ENCODE measurements around the gene GJA4.

The GJA4 gene

DNA sequence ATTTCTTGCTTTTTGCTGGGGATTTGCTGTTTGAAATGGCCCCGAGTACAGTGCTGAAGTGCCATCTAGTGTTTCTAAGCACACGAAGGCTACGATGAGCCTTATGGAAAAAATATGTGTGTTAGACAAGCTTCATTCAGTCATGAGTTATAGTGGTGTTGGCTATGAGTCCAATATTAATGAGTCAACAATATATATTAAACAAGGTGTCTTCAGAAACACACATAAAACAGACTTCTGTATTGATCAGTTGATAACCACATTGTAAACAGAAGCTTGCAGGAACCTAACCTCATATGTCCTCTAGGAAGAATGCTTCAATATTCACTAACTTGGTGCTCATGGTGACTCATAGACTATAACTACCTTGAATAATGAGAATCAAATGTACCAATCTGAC lies 39.6 kb upstream of the GJA4 start:
- Histone ChIP-seq H3K9me2 (ENCODE audit: low read depth, low read length) (no peaks in the 10 kb centered on the region), H3F3A (ENCODE audit: insufficient read depth, low read length) (no peaks in the 10 kb centered on the region), H3K27me3 (ENCODE audit: insufficient read depth, low read length) (no peaks in the 10 kb centered on the region; the same call in 1 of the 2 replicates), H3K27ac (ENCODE audit: low read depth, low read length, poor library complexity, severe bottlenecking) (no peak overlapping the region), H3K36me3 (ENCODE audit: insufficient read depth, low read length) (no peaks in the 10 kb centered on the region), H3K9ac (ENCODE audit: low read length) (no peak overlapping the region), H3K9me3 (ENCODE audit: low read length) (no peaks in the 10 kb centered on the region), H2AFZ (ENCODE audit: low read length) (no peak overlapping the region), H3K4me2 (ENCODE audit: low read length) (no peak overlapping the region), H3K79me2 (ENCODE audit: insufficient read depth, low read length) (no peaks in the 10 kb centered on the region), H4K20me1 (ENCODE audit: insufficient read depth, low read length) (no peaks in the 10 kb centered on the region), H3K4me1 (ENCODE audit: insufficient read depth, low read length, severe bottlenecking) (no peaks in the 10 kb centered on the region), H3K4me3 (ENCODE audit: low read depth, low read length, poor library complexity, severe bottlenecking) (no peak overlapping the region)
- no peak for TF ChIP-seq EZH2 (IDR thresholded peaks at IDR 0.05; ENCODE audit: borderline replicate concordance, low read length)
- TF ChIP-seq, protein P1, sequence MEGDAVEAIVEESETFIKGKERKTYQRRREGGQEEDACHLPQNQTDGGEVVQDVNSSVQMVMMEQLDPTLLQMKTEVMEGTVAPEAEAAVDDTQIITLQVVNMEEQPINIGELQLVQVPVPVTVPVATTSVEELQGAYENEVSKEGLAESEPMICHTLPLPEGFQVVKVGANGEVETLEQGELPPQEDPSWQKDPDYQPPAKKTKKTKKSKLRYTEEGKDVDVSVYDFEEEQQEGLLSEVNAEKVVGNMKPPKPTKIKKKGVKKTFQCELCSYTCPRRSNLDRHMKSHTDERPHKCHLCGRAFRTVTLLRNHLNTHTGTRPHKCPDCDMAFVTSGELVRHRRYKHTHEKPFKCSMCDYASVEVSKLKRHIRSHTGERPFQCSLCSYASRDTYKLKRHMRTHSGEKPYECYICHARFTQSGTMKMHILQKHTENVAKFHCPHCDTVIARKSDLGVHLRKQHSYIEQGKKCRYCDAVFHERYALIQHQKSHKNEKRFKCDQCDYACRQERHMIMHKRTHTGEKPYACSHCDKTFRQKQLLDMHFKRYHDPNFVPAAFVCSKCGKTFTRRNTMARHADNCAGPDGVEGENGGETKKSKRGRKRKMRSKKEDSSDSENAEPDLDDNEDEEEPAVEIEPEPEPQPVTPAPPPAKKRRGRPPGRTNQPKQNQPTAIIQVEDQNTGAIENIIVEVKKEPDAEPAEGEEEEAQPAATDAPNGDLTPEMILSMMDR (IDR thresholded peaks at IDR 0.05; ENCODE audit: low read length): no peak

DNA sequence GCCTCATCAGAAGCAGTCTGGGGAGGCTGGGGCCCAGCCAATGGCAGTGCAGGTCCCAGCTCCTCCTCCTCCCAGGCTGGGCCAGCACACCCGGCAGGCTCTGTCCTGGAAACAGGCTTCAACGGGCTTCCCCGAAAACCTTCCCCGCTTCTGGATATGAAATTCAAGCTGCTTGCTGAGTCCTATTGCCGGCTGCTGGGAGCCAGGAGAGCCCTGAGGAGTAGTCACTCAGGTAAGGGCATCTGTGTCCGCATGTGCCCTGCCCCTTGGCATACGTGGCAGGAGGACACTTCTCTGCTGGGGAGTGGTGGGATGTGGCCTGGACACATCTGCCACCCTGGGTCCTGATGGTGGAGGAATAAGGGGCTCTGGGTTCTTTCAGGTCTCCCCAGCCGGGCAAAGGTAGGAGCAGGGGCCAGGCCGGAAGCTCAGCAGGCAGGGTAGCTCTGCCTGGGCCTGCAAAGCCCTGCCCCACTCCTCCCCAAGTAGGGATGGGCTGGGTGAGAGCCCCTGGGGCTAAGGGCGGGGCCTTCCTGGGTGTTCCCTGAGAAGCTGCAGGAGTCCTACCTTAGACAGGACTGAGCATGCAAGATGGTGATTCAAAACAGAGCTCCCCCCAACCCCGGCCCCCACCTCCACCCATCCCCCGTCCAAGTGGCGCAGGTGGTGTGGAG lies 37.7 kb upstream of the GJA4 start, which contains the start of gene GJB5:
Gene GJB5 (plus strand): TSS at position 84 of the 674 bp plus-strand sequence. CDS start 2,284 bp downstream, outside the sequence.
- Histone ChIP-seq H2AFZ (ENCODE audit: low read length) (no peak within 1 kb of the TSS), H3K9me2 (ENCODE audit: low read depth, low read length) (no peaks in the 10 kb centered on the region), H3K27me3 (ENCODE audit: insufficient read depth, low read length) (no peaks in the 10 kb centered on the region; the same call in 1 of the 2 replicates), H3K9ac (ENCODE audit: low read length) (no peak within 1 kb of the TSS), H3K4me2 (ENCODE audit: low read length) (no peak within 1 kb of the TSS), H3K36me3 (ENCODE audit: insufficient read depth, low read length) (no peaks in the 10 kb centered on the region), H3K4me3 (ENCODE audit: low read depth, low read length, poor library complexity, severe bottlenecking) (no peak within 1 kb of the TSS), H3K9me3 (ENCODE audit: low read length) (no peaks in the 10 kb centered on the region), H3K4me1 (ENCODE audit: insufficient read depth, low read length, severe bottlenecking) (no peaks in the 10 kb centered on the region), H3F3A (ENCODE audit: insufficient read depth, low read length) (no peaks in the 10 kb centered on the region), H3K79me2 (ENCODE audit: insufficient read depth, low read length) (no peaks in the 10 kb centered on the region), H3K27ac (ENCODE audit: low read depth, low read length, poor library complexity, severe bottlenecking) (no peak within 1 kb of the TSS), H4K20me1 (ENCODE audit: insufficient read depth, low read length) (no peaks in the 10 kb centered on the region)
- TF ChIP-seq EZH2 (IDR thresholded peaks at IDR 0.05; ENCODE audit: borderline replicate concordance, low read length): no peak
- TF ChIP-seq, protein P1 (IDR thresholded peaks at IDR 0.05; ENCODE audit: low read length): no peak

DNA sequence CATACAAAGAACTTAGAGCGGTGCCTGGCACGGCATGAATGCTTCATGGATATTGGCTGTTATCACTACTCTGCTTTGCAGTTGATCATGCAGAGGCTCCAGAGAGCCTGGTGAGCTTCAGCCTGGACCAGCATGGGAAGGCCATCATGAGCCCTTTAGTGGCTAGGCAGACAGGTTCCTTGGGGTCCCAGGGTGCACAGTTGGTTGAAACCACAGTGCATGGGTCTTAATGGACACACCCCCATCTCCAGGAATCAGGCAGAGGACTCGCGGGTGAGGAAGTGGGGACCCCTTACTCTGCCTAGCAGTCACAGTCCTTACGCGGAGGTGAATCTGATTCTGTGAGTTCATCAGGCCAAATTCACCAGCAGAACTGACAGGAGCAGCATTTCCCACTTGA lies 36.8 kb upstream of the GJA4 start:
- TF ChIP-seq, protein P1 (IDR thresholded peaks at IDR 0.05; ENCODE audit: low read length): no peak
- TF ChIP-seq EZH2 (IDR thresholded peaks at IDR 0.05; ENCODE audit: borderline replicate concordance, low read length): no peak
- Histone ChIP-seq H3K36me3 (ENCODE audit: insufficient read depth, low read length) (no peaks in the 10 kb centered on the region), H3K27me3 (ENCODE audit: insufficient read depth, low read length) (no peaks in the 10 kb centered on the region; the same call in 1 of the 2 replicates), H3K4me1 (ENCODE audit: insufficient read depth, low read length, severe bottlenecking) (no peaks in the 10 kb centered on the region), H3K9me2 (ENCODE audit: low read depth, low read length) (no peaks in the 10 kb centered on the region), H4K20me1 (ENCODE audit: insufficient read depth, low read length) (no peaks in the 10 kb centered on the region), H3K27ac (ENCODE audit: low read depth, low read length, poor library complexity, severe bottlenecking) (no peak overlapping the region), H3K79me2 (ENCODE audit: insufficient read depth, low read length) (no peaks in the 10 kb centered on the region), H2AFZ (ENCODE audit: low read length) (no peak overlapping the region), H3K4me3 (ENCODE audit: low read depth, low read length, poor library complexity, severe bottlenecking) (no peak overlapping the region), H3F3A (ENCODE audit: insufficient read depth, low read length) (no peaks in the 10 kb centered on the region), H3K4me2 (ENCODE audit: low read length) (no peak overlapping the region), H3K9ac (ENCODE audit: low read length) (no peak overlapping the region), H3K9me3 (ENCODE audit: low read length) (no peaks in the 10 kb centered on the region)
